NK-92 (cell line): ENCODE results near the gene DPYSL3.

Experiments
- DNase-seq: peaks from one replicate; lab custom pipeline; 2025; ENCODE audit not compliant: unreplicated experiment; lab: John Stamatoyannopoulos, UW

DPYSL3 gene

DNA sequence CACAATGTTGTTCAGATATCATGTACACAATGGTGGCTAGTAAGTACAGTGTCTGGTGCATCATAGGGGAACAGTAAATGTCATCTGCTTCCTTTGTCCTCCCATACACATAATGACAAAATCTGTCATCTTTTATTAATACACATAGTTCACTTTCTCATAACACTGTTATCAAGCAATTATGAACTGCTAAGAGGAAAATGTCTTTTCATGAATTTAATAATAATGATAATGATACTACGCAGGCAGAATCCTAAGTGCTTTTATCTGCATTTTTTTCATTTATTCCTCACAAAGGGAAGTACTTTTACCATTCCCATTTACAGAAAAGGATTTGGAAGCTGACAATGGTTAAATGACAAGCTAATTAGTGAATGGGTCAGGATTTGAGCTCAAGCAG lies 35.7 kb downstream of the DPYSL3 start:
- DNase-seq: no peak

DNA sequence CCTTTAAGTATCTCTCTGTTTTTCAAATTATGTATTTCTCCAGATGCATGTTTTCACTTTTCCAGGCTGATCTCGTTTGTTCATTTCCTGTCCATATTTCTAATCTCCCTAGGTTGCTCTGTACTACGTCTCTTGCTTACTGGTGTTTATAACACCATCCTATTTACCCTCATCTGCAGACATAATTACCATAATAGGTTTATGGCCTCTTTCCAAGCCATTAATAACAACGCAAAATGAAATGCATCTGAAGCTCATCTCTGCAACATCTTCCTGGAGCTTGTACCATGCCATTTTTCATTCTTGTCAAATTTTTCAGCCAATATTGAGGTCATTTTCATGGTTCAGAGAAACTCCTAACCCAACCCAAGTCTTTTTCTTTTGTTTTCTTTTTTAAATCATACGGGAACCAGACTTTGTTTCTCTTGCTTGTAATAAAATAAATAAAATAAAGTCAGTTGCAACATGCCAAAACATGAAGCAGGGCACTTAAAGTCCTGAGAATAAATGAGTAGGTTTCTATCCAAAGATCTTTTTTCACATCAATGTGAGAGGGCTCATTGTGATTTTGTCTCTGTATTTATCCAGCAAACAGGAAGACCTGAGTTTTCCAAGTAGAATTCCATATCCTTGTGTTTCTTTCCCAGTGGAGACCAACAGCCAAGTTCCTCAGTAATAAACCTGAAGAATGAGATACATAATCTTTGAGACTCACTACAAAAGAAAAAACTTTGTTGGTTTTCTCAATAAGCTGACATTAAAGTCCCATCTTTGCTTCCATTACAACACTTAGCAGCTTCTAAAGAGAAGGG lies 37.0 kb downstream of the DPYSL3 start:
- no peak for DNase-seq

DNA sequence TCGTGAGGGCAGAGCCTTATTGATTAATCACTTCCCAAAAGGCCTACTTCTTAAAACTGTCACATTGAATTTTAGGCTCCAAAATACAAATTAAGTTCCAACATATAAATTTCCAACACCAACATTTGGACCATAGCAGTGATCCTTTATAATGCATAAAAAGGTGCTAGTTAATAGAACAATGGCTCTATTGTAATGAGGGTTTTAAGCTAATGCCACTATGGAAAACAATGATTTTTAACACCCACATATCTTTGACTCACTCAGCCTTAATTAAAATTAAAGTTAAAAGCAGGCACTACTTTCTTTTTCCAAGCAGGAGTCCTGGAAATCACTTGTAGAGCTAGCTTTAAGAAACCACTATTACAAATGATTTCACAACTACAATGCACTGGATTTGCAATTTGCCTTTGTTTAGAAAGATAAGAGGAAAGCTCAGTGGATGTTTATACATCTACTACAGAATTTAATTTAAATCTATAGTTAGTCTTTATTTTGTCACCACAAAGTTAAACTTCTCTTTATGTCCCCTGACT lies 41.8 kb downstream of the DPYSL3 start:
- DNase-seq: no peak

DNA sequence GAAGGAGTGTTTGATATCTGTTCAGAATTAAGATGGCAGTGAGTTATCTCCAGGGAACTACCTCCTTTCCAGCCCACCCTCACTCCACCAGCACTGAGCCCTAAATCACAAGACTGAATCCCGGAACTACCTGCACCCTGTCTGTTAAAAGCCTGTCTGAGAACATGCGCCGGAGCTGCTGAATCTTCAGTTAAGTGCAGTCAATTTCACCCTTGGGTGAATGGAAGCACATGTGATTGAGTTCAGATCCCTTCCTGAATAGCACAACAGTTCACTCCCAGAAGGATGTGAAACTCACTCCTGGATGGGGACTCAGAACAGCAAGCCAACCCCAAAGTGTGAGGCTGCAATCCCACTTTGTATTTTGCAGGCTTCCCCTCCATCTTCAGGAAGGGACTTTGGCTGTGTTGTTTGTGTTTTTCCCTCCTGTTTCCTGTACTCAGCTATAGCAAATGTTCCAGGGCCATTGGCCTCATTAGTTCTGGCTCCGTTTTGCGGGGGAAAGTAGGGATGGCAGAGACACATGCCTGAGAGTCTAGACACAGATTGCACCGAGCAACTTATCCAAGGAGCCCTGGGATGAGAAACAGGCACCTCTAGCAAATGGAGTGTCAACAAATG lies 43.4 kb downstream of the DPYSL3 start:
- no peak for DNase-seq

DNA sequence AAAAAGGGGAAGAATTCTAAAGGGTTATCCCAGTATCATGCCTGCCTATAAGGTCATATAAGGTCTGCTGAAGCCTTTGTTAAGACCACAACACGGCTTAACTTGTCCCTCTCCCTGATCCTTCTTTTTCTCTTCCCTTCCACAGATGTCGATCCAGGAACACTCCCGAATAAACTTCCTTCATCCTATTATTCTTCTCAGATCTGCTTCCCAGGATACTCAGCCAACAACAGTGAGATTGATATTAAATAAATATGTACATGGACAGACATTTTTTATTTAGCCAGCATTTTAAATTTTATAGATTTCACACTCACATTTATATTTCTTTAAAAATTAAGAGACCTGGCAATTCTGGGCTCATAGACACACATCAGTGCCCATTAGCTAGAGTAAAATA lies 44.1 kb downstream of the DPYSL3 start:
- DNase-seq: no peak

DNA sequence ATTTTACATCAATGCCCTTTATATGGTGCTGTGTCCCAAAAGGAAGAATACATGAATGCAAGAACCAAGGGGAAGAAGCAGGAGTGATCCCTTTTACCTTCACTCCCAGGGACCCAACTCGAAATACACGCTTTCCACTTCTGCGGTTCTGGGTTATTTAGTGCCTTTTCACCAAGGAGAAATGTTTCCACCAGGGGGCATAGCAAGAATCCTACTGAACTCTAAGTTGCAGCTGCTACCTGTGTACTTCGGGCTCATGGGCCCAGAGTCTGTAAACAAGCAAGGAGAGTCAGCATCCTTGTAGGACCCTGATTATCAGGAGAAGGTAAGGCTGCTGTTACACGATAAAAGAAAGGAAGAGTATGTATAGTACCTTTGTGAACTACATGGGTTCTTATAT lies 45.7 kb downstream of the DPYSL3 start:
- DNase-seq: no peak

DNA sequence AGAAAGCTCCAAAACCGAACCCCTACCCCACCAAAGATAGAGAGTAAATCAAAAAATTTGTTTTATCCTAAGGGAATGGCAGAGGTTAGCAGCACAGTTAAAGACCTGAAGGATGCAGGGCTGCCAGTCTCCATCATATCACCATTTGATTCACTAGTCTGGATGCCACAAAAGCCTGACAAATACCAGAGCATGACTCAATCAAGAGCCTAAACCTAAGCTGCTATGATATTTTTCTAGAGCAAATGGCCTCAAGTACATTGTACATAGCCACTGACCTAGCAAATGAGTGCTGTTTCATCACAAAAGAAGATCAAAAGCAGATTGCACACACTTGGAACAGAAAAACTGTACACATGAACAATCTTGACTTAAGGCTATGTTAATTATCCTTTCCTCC lies 48.0 kb downstream of the DPYSL3 start:
- no peak for DNase-seq

DNA sequence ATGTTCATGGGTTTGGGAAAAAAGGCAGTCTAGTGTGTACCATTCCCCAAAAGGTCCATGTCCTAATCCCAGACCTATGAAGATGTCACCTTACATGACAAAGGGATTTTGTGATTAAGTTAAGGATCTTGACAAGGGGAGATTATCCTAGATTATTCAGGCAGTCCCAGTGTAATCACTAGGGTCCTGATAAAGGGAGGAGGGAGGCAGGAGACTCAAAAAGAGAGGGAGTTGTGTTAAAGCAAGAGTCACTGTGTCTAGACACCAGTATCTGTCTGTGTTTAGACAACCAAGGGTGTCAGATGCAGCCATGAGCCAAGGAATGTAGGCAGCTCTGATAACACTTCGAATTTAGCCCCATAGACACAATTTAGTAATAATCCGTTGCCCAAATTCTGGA lies 49.5 kb downstream of the DPYSL3 start:
- no peak for DNase-seq

DNA sequence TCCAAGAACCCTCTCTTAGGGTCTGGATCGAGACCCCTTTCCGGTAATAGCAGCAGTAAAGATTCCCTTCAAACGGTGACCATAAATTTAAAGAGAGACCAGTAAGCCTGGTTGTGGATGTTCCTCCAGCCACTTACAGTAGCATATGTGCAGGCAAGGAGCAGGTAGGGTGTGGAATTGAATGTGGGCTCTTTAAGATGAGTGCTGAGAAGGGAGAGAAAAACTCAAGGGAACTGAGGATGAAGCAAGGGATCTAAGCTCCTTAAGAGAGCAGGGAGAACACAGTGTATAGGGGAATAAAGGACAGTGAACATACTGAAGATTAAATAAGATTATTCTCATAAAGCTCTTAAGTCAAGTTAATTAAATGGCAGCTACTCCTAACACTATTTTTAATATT lies 51.3 kb downstream of the DPYSL3 start:
- DNase-seq: no peak

DNA sequence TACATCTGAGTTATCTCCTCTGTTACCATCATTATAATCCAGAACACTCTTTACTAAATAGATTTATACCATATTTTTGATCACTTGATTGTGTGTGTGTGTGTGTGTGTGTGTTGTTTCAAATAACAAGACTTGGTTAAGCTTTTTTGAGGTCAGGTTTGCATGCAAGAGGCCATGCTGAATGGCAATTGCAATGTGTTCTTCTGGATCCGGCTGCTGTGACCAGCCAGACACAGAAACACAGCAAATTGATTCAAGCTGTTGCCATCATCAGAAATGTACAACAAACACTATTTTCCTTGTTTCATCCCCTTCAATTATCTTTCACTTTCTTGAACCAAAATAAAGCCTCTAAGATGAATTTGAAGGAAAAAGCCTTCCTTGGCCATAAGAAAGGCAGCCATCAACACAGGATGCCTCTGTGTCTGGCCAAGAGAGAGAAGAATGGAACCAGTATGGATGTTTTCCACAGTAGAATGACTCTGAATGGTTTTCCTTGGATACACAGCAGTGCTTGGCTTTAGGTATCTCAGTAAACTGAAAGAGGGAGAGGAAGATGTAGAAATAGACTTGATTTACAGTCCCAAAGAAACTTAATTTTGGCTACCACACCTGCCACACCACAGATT lies 53.9 kb downstream of the DPYSL3 start:
- no peak for DNase-seq

DNA sequence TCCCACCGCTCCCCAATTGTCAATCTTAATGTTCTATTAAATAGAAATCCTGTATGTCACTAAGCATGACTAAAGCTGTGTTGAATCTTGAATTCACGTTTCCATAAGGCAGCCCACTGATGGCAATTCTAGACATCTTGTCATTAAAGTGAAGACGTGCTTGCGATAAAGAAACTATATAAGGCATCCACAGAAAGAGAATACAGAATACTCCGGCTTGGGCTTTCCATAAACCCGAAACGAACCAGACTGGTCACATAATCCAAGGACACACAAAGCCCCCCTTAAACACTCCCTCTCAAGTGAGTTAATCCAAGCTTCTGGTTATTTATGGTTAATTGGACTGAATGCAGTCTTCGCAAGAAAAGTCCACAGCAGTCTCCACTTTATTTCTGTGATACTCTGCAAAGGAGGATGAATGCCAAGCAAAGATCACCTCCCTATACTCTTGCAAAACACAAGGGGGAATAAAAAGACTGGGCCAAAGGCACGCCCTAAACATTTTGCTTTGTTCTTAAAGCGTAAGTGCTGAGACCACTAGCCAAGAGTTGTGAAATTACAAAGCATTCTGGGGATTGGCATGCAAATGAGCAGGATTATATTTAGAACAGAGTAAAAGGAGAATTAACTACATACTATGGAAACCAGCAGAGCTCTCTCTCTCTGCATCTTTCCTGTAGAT lies 54.7 kb downstream of the DPYSL3 start:
- DNase-seq: no peak

DNA sequence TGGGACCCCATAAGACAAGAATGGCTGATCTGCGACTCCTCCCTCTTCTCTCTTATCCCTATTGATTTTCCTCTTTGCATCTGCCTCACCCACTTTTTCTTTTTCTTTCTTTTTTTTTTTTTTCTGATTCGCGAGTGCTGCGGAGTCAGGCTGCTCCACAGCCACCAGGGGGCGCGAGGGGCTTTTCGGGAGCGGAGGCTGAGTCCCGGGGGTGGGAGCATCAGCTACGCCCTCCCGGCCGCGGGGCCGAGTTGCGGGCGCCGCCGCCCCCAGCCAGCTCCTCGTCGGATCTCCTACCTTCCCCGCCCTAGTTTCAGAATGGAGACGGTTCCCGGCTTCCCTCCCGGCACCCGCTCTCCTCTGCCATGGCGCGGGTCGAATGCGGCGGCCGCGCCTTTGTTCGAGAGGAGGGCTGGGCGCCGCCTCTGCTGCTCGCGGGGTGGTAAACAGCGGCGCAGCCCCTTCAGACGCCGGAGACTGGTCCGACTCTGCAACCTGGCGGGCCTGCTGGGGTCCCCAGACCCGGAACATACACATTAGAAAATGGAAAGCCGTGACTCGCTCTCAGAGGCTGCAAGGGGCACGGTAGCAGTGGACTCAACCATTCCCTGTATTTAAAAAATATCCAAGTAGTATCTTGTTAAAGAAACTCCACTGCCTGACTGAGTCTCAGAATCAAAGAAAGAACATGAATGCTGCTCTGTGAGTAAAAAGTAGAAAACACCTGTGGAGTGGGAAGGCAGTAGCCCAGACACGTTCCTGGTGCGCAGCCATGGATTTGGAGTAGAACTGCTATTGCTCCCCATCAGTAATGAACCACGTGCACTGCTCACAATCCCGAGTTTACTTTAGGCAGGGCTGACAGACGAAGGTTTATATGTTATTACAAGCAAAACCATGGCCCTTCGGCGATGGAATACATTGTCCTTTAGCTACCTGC lies 55.7 kb downstream of the DPYSL3 start:
- no peak for DNase-seq

DNA sequence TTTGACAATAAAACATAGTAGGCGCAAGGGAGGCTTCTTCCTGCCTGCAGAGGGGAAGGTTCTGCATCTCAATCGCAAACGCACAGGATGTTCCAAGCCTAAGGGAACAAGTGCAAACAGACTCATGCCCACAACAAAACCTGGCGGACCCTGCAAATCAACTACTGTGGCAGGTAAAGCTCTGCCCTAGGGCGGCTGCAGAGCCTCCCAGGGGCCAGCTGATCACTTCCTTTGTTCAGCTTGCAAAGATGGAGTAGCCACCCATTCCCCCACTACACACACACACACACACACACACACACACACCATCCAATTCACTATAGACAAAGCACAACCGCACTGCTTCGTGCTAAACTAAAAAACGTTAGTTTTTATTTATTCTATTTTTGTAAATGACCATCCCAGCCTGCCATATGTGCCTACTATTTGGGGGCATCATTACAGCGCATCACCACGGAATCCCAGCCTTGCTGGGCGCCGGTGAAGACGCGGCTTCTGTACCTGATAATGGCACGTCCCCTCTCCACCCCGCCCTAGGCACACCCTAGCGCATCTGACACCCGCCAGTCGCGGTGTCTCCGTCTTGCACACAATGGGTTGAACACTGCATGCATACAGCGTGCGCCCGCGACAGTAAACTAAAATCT lies 57.6 kb downstream of the DPYSL3 start:
- no peak for DNase-seq

DNA sequence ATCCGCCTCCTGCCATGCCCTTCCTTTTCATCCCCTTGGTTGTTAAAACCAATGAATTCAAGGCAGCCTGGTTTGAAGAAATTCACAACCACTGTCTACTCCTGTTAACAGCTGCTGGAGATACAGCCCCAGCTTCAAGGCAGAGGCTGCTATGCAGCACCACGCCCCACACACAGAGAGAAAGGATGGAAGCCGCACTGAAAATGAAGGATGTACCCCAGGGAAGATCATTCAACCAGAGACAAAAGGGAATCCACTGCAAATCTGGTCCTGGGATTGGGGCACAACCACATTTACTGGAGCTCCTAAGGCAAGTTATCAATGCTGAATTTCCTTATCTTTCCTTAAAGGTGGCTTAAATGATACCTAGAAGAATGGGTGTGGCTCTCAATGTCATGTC lies 58.7 kb downstream of the DPYSL3 start:
- no peak for DNase-seq

DNA sequence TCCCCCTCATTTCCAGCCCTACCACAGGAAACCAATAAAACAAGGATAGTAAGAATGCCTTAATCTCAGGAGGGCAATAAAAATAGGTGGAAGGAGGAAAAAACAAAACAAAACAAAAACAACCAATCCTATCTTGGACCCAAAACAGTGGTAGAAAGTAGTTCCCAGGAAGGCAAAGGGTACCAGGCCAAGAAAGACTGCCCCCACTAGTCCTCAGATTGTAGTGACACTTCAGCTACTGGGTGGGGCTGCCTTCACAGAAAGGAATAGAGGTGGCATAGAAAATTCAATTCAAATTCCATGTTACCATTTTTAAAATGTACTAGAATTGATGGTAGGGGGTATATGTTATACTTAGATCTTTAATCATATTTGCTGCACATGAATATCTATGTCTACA lies 59.3 kb downstream of the DPYSL3 start:
- DNase-seq: no peak

DNA sequence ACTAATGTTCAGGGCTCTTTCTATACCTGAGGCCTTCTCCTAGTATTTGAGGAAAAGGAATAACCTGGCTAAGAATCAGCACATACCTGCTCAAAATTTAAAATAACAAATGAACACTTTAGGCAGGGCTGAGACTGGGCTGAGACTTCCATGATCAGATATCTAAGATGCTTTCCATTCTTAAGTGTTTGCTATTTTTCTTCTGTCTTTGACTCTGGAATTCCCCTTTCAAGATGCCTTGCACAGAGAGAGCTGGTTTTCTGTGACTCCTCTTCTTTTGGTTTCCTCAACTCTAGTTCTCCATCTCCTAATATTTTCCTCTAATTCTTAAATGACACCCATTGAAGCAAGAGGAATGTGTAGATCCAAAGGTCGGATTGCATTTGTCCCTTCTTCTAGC lies 61.1 kb downstream of the DPYSL3 start:
- no peak for DNase-seq

DNA sequence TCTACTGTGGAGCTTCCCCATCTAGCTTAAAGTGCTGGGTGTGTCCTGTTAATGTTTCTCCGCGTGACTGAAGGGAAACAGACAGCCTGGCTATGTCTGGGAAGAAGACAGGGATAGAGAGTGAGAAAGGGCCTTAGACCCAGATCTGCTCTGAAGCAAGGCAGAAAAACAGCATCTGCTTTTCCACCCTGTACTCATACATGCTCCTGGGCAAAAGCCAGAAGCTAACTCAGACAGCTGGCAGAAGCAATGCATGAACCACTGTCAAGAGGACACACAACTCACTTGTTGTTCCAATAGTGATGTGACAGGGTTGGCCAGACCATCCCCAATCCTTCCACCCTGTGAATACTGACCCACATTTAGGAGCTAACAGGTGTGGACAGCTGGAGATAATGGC lies 63.3 kb downstream of the DPYSL3 start:
- no peak for DNase-seq

DNA sequence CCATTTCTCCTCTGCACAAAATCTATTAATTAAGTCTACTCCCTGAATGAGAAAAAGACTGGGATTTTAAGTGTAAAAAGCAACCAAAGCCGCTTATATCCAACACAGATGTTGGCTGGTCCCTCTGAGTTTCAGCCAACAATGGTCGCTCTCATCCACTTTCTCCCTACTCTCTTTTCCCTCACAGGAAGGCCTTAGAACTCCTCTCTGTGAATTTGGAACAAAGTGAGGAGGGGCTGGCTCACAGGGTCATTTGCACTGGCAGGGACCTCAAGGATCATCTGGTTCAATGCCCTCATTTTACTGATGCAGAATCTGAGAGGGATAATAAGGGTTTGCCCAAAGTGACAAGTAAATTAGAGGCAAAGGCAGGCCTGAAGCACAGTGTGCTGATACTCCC lies 64.0 kb downstream of the DPYSL3 start:
- no peak for DNase-seq

DNA sequence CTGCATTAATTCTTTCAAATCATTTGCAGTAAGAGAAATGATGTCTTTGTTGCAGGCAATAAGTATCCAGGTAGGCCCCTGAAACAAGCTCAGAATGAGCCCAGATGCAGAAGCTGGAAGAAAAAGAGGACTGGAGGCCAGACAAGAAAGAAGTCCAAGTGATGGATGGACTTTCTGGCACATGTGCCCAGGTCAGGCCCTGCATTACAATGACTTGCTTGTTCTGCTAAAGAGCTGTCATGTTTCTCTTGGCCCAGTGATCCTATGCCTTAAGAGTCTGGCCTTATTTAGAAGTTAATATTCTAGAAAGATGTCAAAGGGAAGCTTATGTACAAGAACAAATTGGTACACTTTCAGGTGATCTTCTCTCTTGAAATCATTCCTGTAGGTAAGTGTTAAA lies 64.8 kb downstream of the DPYSL3 start:
- no peak for DNase-seq

DNA sequence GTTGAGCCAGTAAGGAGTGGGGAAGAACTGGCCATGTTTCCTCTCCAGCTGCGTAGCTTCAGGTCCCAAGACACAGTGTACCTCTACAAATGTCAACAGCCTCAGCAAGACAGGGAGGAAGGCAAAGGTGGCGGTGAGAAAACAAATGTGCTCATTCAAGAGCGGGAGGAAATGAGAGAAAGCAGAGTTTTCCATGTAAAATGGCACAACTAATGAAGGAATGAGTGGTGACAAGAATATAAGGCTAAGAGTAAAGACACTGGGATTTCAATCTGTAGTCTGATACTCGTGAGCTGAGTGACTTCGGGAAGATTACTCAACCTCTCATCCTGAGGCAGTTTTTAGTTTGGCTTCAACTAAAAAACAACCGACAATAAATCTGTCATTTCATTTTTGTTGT lies 67.6 kb downstream of the DPYSL3 start:
- DNase-seq: no peak
